Colonic mucosa (tissue), 4 donors: ENCODE measurements around the gene EIF4ENIF1. TPM values are rescaled to one million over a fixed set of nuclear protein-coding genes. Genes with fewer than 3 reads are reported as not detected.
A peak's percentile ranks its signal among the peaks of the same experiment; 100 is the strongest.

Experiments
- DNase-seq: peaks from one replicate; pipeline ENCODE4 v3.0.0-alpha.2; 2020
- H3K27ac ChIP-seq: fragments of 200-600 bp; one replicate; pipeline ENCODE4 v1.8.0; 2021
- H3K27me3 ChIP-seq: fragments of 200-600 bp; one replicate; pipeline ENCODE4 v1.8.0; 2021
- H3K36me3 ChIP-seq: fragments of 200-600 bp; one replicate; pipeline ENCODE4 v1.8.0; 2021
- H3K4me1 ChIP-seq: fragments of 200-600 bp; one replicate; pipeline ENCODE4 v1.8.0; 2021; ENCODE audit warnings: mild to moderate bottlenecking
- H3K4me3 ChIP-seq: fragments of 200-600 bp; one replicate; pipeline ENCODE4 v1.8.0; 2021
- H3K9ac ChIP-seq, 2 donors: one replicate each; pipeline ENCODE4 v1.7.0; 2013; ENCODE audit warnings: control low read depth in 2 of 2, low read depth in 2 of 2, low read length in 2 of 2
- H3K9me3 ChIP-seq: fragments of 200-600 bp; one replicate; pipeline ENCODE4 v1.8.0; 2021
- CTCF ChIP-seq: fragments of 200-600 bp; IDR thresholded peaks from one replicate; pipeline ENCODE4 v1.8.0; 2022; ENCODE audit warnings: antibody characterized with exemption, mild to moderate bottlenecking
- intact Hi-C: fragments of 100-400 bp; cut with DNase I; formaldehyde crosslinking; loops from one replicate; pipeline ENCODE4 v1.14.1; 2022
- total RNA-seq, 2 donors: library from RNA; stranded (reverse); fragmentation: NEBNext Ultra II Directional in 1 of 2; extraction: Animal tissue kit (Norgen Biotek cat#: 25700) in 1 of 2; gene quantifications; one replicate each; pipeline ENCODE4 v1.2.1, GENCODE V29; 2021
- donor health status: healthy.
- donor health status: DM: no; HTN: no; CAD: no.
- donor health status: DM: no; HTN: no; CAD: no.

Gene EIF4ENIF1
- total RNA-seq, result 10 to 100 TPM; 25.2 to 25.4 TPM

GRCh38 chr22:31489632-31490495 is at the start of gene EIF4ENIF1:
EIF4ENIF1 (minus strand) TSS chr22:31489842; CDS start chr22:31488718, 1,124 bp downstream.
- peak; percentile 88 for DNase-seq
- intact Hi-C loops, result no loop called here
- Histone ChIP-seq H3K4me1 (no peaks in the 10 kb centered on the region), H3K9me3 (no peaks in the 10 kb centered on the region), H3K27ac (peak within 1 kb of the TSS; percentile 97), H3K9ac (peak within 1 kb of the TSS; percentile 89 to 92), H3K36me3 (no peaks in the 10 kb centered on the region), H3K4me3 (peak within 1 kb of the TSS; percentile 76), H3K27me3 (no peaks in the 10 kb centered on the region)
- no peak for TF ChIP-seq CTCF

DNA sequence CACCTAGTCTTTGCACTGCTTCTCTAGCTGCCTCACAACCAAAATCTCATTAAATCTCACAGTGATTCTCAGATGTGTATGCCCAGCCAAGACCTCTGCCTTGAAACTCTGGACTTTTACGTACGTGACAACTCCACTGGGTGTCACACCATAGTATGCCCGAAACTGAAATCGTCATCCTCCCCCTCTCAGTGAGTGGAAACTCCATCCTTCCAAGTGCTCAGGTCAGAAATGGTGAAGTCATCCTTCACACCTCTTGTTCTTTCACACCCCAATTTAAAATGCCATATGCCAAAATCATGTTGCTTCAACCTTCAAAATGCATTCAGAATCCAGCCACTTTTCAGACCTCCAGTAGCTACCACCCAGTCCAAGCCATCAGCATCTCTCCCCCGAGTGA is 49.2 kb upstream of the EIF4ENIF1 start:
- Histone ChIP-seq H3K4me3 (no peak overlapping the region), H3K27ac (no peak overlapping the region), H3K4me1 (no peaks in the 10 kb centered on the region), H3K9me3 (no peaks in the 10 kb centered on the region), H3K27me3 (no peaks in the 10 kb centered on the region), H3K9ac (no peak overlapping the region), H3K36me3 (no peaks in the 10 kb centered on the region)
- DNase-seq, result no peak
- intact Hi-C loops, result no loop called here
- TF ChIP-seq CTCF, result no peak

DNA sequence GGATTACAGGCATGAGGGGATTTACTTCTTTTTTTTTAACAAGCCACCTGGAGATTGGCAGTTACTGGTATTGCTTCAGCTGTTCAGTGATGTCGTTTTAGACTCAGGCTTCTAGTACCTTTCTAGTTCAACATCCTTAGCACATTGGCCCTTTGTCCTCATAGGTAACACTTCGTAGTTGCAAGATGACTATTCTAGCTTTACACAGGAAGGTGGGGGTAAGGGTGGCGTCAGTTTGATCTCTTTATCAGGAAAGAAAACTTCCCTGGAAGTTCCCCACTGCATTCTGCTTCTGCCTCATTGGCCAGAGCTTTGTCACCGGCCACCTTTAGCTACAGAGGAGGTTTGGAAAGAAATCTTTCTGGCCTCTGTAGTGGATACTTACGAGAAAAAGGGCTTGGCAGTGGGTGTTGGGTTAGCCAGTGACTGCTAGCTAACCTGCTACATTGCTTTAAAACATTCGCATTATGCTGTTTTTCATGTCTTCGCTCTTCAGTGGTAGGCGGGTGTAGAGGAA is 47.4 kb upstream of the EIF4ENIF1 start:
- H3K36me3 ChIP-seq, result no peaks in the 10 kb centered on the region
- H3K9me3 ChIP-seq, result no peaks in the 10 kb centered on the region
- no peak overlapping the region for H3K9ac ChIP-seq
- H3K4me1 ChIP-seq, result no peaks in the 10 kb centered on the region
- no peak overlapping the region for H3K4me3 ChIP-seq
- intact Hi-C loops, result no loop called here
- no peak for DNase-seq
- H3K27me3 ChIP-seq, result no peaks in the 10 kb centered on the region
- no peak overlapping the region for H3K27ac ChIP-seq
- no peak for TF ChIP-seq CTCF

GRCh38 chr22:31533374-31533773 is 43.7 kb upstream of the EIF4ENIF1 start:
- Histone ChIP-seq H3K9ac (no peak overlapping the region), H3K27me3 (no peaks in the 10 kb centered on the region), H3K4me3 (no peak overlapping the region), H3K36me3 (no peaks in the 10 kb centered on the region), H3K4me1 (no peaks in the 10 kb centered on the region), H3K27ac (no peak overlapping the region), H3K9me3 (no peaks in the 10 kb centered on the region)
- intact Hi-C loops, result no loop called here
- TF ChIP-seq CTCF, result no peak
- no peak for DNase-seq

- Histone ChIP-seq H3K36me3 (no peaks in the 10 kb centered on the region), H3K4me3 (no peak overlapping the region), H3K4me1 (no peaks in the 10 kb centered on the region), H3K27ac (no peak overlapping the region), H3K9me3 (no peaks in the 10 kb centered on the region), H3K9ac (no peak overlapping the region), H3K27me3 (no peaks in the 10 kb centered on the region)
- DNase-seq, result no peak
- no peak for TF ChIP-seq CTCF
- intact Hi-C loops, result no loop called here
Observed at GRCh38 chr22:31532060-31532459, 42.4 kb upstream of the EIF4ENIF1 start.
